H1 (cell line): ENCODE data around the gene FLRT1. TPM values are rescaled to one million over a fixed set of nuclear protein-coding genes. Genes with fewer than 3 reads are reported as not detected.
A peak's percentile ranks its signal among the peaks of the same experiment; 100 is the strongest.

Experiments used
- CTCF ChIA-PET: fragments of 300-600 bp; sonication (Branson Sonifier 250); formaldehyde crosslinking; loops from one replicate; lab custom pipeline; 2021; ENCODE audit not compliant: partially characterized antibody; lab: Charles Lee
- POLR2A ChIA-PET: fragments of 300-600 bp; sonication (Branson Sonifier 250); formaldehyde crosslinking; loops from one replicate; lab custom pipeline; 2021; ENCODE audit warnings: inconsistent platforms; ENCODE audit not compliant: partially characterized antibody; lab: Charles Lee
- DNase-seq, 2 experiments: peaks; one replicate each; pipeline versions ENCODE4 v3.0.0 to v3.0.0-alpha.2; 2010 to 2022; ENCODE audit warnings: low spot score in 2 of 2, low read depth in 1 of 2, mixed read lengths in 1 of 2
- FAIRE-seq: peaks from 2 replicates; lab custom pipeline; 2011; peaks lifted over from hg19 to GRCh38; lab: Jason Lieb, UNC
- H2AFZ ChIP-seq: 2 replicates; pipeline ENCODE4 v1.8.1; 2012; ENCODE audit warnings: low read length, inconsistent platforms
- H2AK5ac ChIP-seq: 2 replicates; pipeline ENCODE4 v1.6.1; 2013; ENCODE audit warnings: low read depth, low read length
- H2BK120ac ChIP-seq: replicated peaks from 2 replicates; pipeline ENCODE3; 2013; ENCODE audit warnings: low read depth, low read length, inconsistent platforms
- H2BK12ac ChIP-seq: 2 replicates; pipeline ENCODE4 v1.6.1; 2013; ENCODE audit warnings: low read depth, low read length
- H2BK15ac ChIP-seq: 2 replicates; pipeline ENCODE4 v1.6.1; 2013; ENCODE audit warnings: low read length
- H2BK20ac ChIP-seq: 2 replicates; pipeline ENCODE4 v1.6.1; 2013; ENCODE audit warnings: low read length
- H2BK5ac ChIP-seq: 2 replicates; pipeline ENCODE4 v1.6.1; 2013; ENCODE audit warnings: low read depth, low read length
- H3K14ac ChIP-seq: 2 replicates; pipeline ENCODE4 v1.6.1; 2013; ENCODE audit warnings: inconsistent platforms; ENCODE audit not compliant: insufficient read length
- H3K18ac ChIP-seq: 2 replicates; pipeline ENCODE4 v1.6.1; 2013; ENCODE audit warnings: low read length; ENCODE audit errors: extremely low read depth
- H3K23ac ChIP-seq: 2 replicates; pipeline ENCODE4 v1.6.1; 2013; ENCODE audit warnings: inconsistent platforms; ENCODE audit not compliant: insufficient read length
- H3K23me2 ChIP-seq: 2 replicates; pipeline ENCODE4 v1.6.1; 2013; ENCODE audit warnings: low read depth, low read length
- H3K27ac ChIP-seq: 2 replicates; pipeline ENCODE4 v1.6.1; 2011; ENCODE audit warnings: low read depth, low read length, inconsistent platforms
- H3K27me3 ChIP-seq, 4 experiments: replicated peaks in 1 of 4; 1 replicate in 1 of 4; 2 replicates in 3 of 4; pipeline versions ENCODE4 v1.6.1 to v1.8.1; 2011 to 2013; ENCODE audit warnings: low read length in 3 of 4, mild to moderate bottlenecking in 3 of 4, inconsistent platforms in 2 of 4, mixed read lengths in 2 of 4, moderate library complexity in 1 of 4; ENCODE audit not compliant: control insufficient read depth in 3 of 4, insufficient read depth in 3 of 4; ENCODE audit errors: extremely low read depth in 1 of 4
- H3K36me3 ChIP-seq, 4 experiments: 2 replicates each; pipeline versions ENCODE4 v1.6.1 to v1.8.1; 2011 to 2013; ENCODE audit warnings: mild to moderate bottlenecking in 4 of 4, low read length in 3 of 4, moderate library complexity in 2 of 4, control low read depth in 1 of 4, inconsistent platforms in 1 of 4; ENCODE audit not compliant: insufficient read depth in 4 of 4, control insufficient read depth in 2 of 4
- H3K4ac ChIP-seq: replicated peaks from 2 replicates; pipeline ENCODE3; 2013; ENCODE audit warnings: low read length, low read depth, mixed read lengths, inconsistent platforms; ENCODE audit not compliant: insufficient read length
- H3K4me1 ChIP-seq, 4 experiments: replicated peaks in 1 of 4; 1 replicate in 1 of 4; 2 replicates in 3 of 4; pipeline versions ENCODE4 v1.6.1 to v1.8.1; 2011 to 2013; ENCODE audit warnings: low read length in 3 of 4, inconsistent platforms in 2 of 4, mixed read lengths in 1 of 4; ENCODE audit not compliant: insufficient read depth in 4 of 4, control insufficient read depth in 3 of 4
- H3K4me2 ChIP-seq, 2 experiments: 2 replicates each; pipeline versions ENCODE4 v1.6.1 to v1.8.1; 2011 to 2013; ENCODE audit warnings: low read depth in 2 of 2, low read length in 2 of 2, control low read depth in 1 of 2, inconsistent platforms in 1 of 2, mild to moderate bottlenecking in 1 of 2; ENCODE audit not compliant: insufficient read depth in 1 of 2
- H3K4me3 ChIP-seq, 4 experiments: fragments of 200-600, 300-600 bp in 1 of 4; sonication (generic), shearing (Covaris generic), sonication (Bioruptor Twin) in 1 of 4; 2 replicates each; pipeline versions ENCODE4 v1.5.1 to v1.8.1; 2011 to 2016; ENCODE audit warnings: low read length in 4 of 4, low read depth in 3 of 4, control low read depth in 2 of 4, inconsistent platforms in 2 of 4, mild to moderate bottlenecking in 2 of 4, mixed read lengths in 1 of 4, moderate library complexity in 1 of 4; ENCODE audit not compliant: insufficient read depth in 2 of 4; ENCODE audit errors: extremely low read depth in 1 of 4
- H3K56ac ChIP-seq: replicated peaks from 2 replicates; pipeline ENCODE3; 2013; ENCODE audit warnings: low read depth, mild to moderate bottlenecking, mixed read lengths, low read length, inconsistent platforms; ENCODE audit not compliant: insufficient read length
- H3K79me1 ChIP-seq: 2 replicates; pipeline ENCODE4 v1.6.1; 2013; ENCODE audit warnings: low read depth, low read length, control low read depth
- H3K79me2 ChIP-seq, 2 experiments: 2 replicates each; pipeline versions ENCODE4 v1.6.1 to v1.8.1; 2012 to 2013; ENCODE audit warnings: low read length in 2 of 2, mild to moderate bottlenecking in 2 of 2, inconsistent platforms in 1 of 2; ENCODE audit not compliant: insufficient read depth in 2 of 2, control insufficient read depth in 1 of 2
- H3K9ac ChIP-seq, 4 experiments: replicated peaks in 1 of 4; 1 replicate in 1 of 4; 2 replicates in 3 of 4; pipeline versions ENCODE4 v1.6.1 to v1.8.1; 2011 to 2013; ENCODE audit warnings: low read depth in 3 of 4, low read length in 3 of 4, control low read depth in 2 of 4, mild to moderate bottlenecking in 2 of 4, moderate library complexity in 2 of 4, inconsistent platforms in 1 of 4; ENCODE audit errors: extremely low read depth in 1 of 4
- H3K9me3 ChIP-seq, 2 experiments: 2 replicates each; pipeline versions ENCODE4 v1.6.1 to v1.8.1; 2012 to 2013; ENCODE audit warnings: mild to moderate bottlenecking in 2 of 2, moderate library complexity in 2 of 2, control low read depth in 1 of 2, inconsistent platforms in 1 of 2, low read depth in 1 of 2, low read length in 1 of 2, mixed read lengths in 1 of 2; ENCODE audit not compliant: insufficient read depth in 2 of 2
- H4K20me1 ChIP-seq, 2 experiments: replicated peaks in 1 of 2; 2 replicates each; pipeline versions ENCODE3 to v1.8.1; 2011 to 2013; ENCODE audit warnings: inconsistent platforms in 2 of 2, low read length in 2 of 2, mild to moderate bottlenecking in 1 of 2; ENCODE audit not compliant: insufficient read depth in 2 of 2, control insufficient read depth in 1 of 2
- H4K5ac ChIP-seq: 2 replicates; pipeline ENCODE4 v1.6.1; 2013; ENCODE audit warnings: low read length, low read depth, mixed read lengths, inconsistent platforms; ENCODE audit not compliant: insufficient read length
- H4K8ac ChIP-seq: 2 replicates; pipeline ENCODE4 v1.8.0; 2013; ENCODE audit warnings: mild to moderate bottlenecking, moderate library complexity, low read length, inconsistent platforms; ENCODE audit not compliant: insufficient read depth; ENCODE audit errors: extremely low read depth
- H4K91ac ChIP-seq: replicated peaks from 2 replicates; pipeline ENCODE3; 2013; ENCODE audit warnings: low read length, mixed read lengths, inconsistent platforms; ENCODE audit not compliant: insufficient read length
- CEBPB ChIP-seq: IDR thresholded peaks from 2 replicates; pipeline ENCODE4 v1.6.1; 2012; ENCODE audit warnings: low read depth, low read length
- NANOG ChIP-seq: IDR thresholded peaks from 2 replicates; pipeline ENCODE4 v1.6.1; 2011; ENCODE audit warnings: low read length, low read depth, mild to moderate bottlenecking, inconsistent platforms; ENCODE audit not compliant: insufficient read depth, poor library complexity, severe bottlenecking
- RFX5 ChIP-seq: IDR thresholded peaks from 2 replicates; pipeline ENCODE4 v1.6.1; 2011; ENCODE audit warnings: low read depth, low read length, improper control_type of control experiment, borderline replicate concordance
- SRF ChIP-seq: IDR thresholded peaks from 2 replicates; pipeline ENCODE4 v1.6.1; 2011; ENCODE audit warnings: mild to moderate bottlenecking, low read depth, low read length, moderate library complexity
- ZNF274 ChIP-seq: IDR thresholded peaks from 2 replicates; pipeline ENCODE4 v1.7.0; 2012; ENCODE audit warnings: low read length, borderline replicate concordance; ENCODE audit errors: extremely low read depth
- WGBS, 2 experiments: shearing (Covaris generic) in 1 of 2; methylation state at CpG; one replicate each; pipeline versions ENCODE4 v1.1.6 to v1.1.7; 2013 to 2015; ENCODE audit warnings: low lambda C conversion rate in 2 of 2, mixed read lengths in 2 of 2, inconsistent platforms in 1 of 2, low coverage in 1 of 2, missing lambda C conversion rate in 1 of 2; ENCODE audit not compliant: insufficient replicate concordance in 2 of 2, insufficient coverage in 1 of 2, insufficient read length in 1 of 2; ENCODE audit errors: extremely low coverage in 1 of 2, missing lambda C conversion rate in 1 of 2; 5-methylcytosine and 5-hydroxymethylcytosine counted together
- polyA plus RNA-seq, 7 experiments: library from polyadenylated mRNA; depleted of rRNA in 3 of 7; stranded (reverse) in 5 of 7; unstranded in 2 of 7; fragments of >200 nt in 5 of 7; fragments of 200-250 nt in 2 of 7; gene quantifications; 1 replicate in 5 of 7; 2 replicates in 1 of 7; 4 replicates in 1 of 7; pipeline versions ENCODE4 v1.2.1 to v1.2.3, GENCODE V29; 2011 to 2013; ENCODE audit warnings: missing spikeins in 2 of 7, mixed read lengths in 2 of 7
- total RNA-seq: library from RNA; stranded (reverse); fragmentation: NEBNext Ultra II Directional; extraction: Animal tissue kit (Norgen Biotek cat#: 25700); gene quantifications from 2 replicates; pipeline ENCODE4 v1.2.1, GENCODE V29; 2021

Gene FLRT1
- total and polyA plus RNA-seq, 2 of the 8 experiments (the other 6 are each of a cell fraction or from before 2014, with no cell fraction given): 0.14 to 0.28 TPM

GRCh38 chr11:64031001-64031400 is 4.7 kb upstream of the FLRT1 start:
- Histone ChIP-seq H3K4me2 (no peak overlapping the region), H2BK5ac (no peak overlapping the region; the same call in 1 of the 2 replicates), H4K91ac (no peak overlapping the region), H3K4ac (peak overlapping the region; percentile 16), H3K4me1 (peaks cover 17 to 38% (median 28%) of the 10 kb centered on the region in 4 experiments), H3K56ac (no peak overlapping the region), H4K5ac (no peak overlapping the region), H2AK5ac (no peak overlapping the region), H3K36me3 (no peaks in the 10 kb centered on the region), H4K8ac (no peak overlapping the region), H2AFZ (no peak overlapping the region), H3K27ac (no peak overlapping the region), H3K79me2 (no peaks in the 10 kb centered on the region), H4K20me1 (peaks cover 2 to 5% of the 10 kb centered on the region in 2 experiments), H2BK12ac (no peak overlapping the region), H2BK15ac (no peak overlapping the region), H3K9me3 (no peaks in the 10 kb centered on the region), H3K14ac (no peak overlapping the region), H3K79me1 (no peaks in the 10 kb centered on the region; the same call in 1 of the 2 replicates), H2BK120ac (no peak overlapping the region), H3K23me2 (no peaks in the 10 kb centered on the region; the same call in 1 of the 2 replicates), H3K18ac (no peak overlapping the region), H3K4me3 (no peak overlapping the region), H3K9ac (no peak overlapping the region), H2BK20ac (0 out of 2 replicates have a peak overlapping the region, but pooled peaks have one; percentile 86), H3K23ac (no peak overlapping the region), H3K27me3 (peaks cover 25 to 68% (median 59%) of the 10 kb centered on the region in 4 experiments)
- CTCF ChIA-PET: interaction anchor here (0.6 to 21.2 kb wide), 8 partner anchors 9 to 124 kb away, joined by 3 to 291 read pairs (median 4); no protein-coding TSS in a partner anchor
- WGBS, 2 experiments: 92% methylated on average over 3 of the region's 3 CpGs; no CpG with 5 or more reads in 1 of the 2 experiments
- FAIRE-seq: no peak
- POLR2A ChIA-PET: interaction anchor here (0.9 to 1.4 kb wide), 3 partner anchors 17 to 47 kb away, joined by 3 to 5 read pairs (median 3); no protein-coding TSS in a partner anchor
- no peak for DNase-seq
- TF ChIP-seq NANOG (no peak), RFX5 (no peak), SRF (no peak), CEBPB (no peak), ZNF274 (no peak)
